AG09309 (cell line): Measurements from ENCODE around the gene TMC1.

Experiments used
- DNase-seq: peaks from one replicate; pipeline ENCODE4 v3.0.0-alpha.2; 2010; ENCODE audit warnings: low read depth
- H3K4me3 ChIP-seq: 2 replicates; pipeline ENCODE4 v1.5.1; 2011; ENCODE audit warnings: mild to moderate bottlenecking, low read depth, low read length, moderate library complexity; ENCODE audit not compliant: control insufficient read depth
- TF ChIP-seq, protein P1 (sequence below): IDR thresholded peaks from 2 replicates; pipeline ENCODE4 v1.5.1; 2011; ENCODE audit warnings: mild to moderate bottlenecking, low read depth, low read length, inconsistent platforms; ENCODE audit not compliant: insufficient read depth, control insufficient read depth; ENCODE audit errors: missing control alignments

Gene TMC1

DNA sequence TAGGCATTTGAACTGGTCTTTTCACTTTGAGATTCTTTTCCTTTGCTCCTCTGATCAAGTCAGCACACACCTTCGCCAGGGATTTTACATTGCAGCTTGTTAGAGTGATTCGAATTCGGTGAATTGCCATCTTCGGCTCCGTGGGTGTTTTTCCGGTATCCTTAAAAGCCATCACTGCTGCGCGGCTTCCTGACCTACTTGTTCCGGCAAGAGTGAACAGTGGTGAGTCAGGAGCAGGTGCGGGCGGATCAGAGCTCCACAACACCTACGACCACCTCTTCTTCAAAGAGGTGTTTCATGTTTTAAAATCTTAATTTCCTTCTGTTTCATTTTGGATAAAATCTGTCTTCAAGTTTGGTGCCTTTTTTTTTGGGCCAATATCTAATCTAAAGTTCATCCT is 134.6 kb downstream of the TMC1 start:
- DNase-seq: no peak
- TF ChIP-seq, protein P1, sequence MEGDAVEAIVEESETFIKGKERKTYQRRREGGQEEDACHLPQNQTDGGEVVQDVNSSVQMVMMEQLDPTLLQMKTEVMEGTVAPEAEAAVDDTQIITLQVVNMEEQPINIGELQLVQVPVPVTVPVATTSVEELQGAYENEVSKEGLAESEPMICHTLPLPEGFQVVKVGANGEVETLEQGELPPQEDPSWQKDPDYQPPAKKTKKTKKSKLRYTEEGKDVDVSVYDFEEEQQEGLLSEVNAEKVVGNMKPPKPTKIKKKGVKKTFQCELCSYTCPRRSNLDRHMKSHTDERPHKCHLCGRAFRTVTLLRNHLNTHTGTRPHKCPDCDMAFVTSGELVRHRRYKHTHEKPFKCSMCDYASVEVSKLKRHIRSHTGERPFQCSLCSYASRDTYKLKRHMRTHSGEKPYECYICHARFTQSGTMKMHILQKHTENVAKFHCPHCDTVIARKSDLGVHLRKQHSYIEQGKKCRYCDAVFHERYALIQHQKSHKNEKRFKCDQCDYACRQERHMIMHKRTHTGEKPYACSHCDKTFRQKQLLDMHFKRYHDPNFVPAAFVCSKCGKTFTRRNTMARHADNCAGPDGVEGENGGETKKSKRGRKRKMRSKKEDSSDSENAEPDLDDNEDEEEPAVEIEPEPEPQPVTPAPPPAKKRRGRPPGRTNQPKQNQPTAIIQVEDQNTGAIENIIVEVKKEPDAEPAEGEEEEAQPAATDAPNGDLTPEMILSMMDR: no peak
- H3K4me3 ChIP-seq: no peak overlapping the region

DNA sequence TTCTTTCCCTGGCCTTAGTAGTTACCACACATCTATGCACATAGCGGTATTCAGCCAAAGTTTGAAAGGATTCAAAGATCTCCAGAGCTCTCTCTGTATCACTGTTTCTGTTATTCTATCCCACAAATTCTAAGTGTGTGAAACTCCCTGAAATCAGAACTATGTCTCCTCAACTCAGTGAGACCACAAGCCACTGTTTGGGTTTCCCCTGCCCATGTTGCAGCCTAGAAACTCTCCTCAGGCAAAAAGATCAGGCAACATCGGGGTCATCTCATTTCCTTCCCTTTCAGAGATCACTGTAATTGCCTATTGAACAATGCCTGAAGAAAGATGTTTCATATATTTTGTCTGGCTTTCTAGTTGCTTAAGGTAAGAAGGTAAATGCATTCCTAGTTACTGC is 135.6 kb downstream of the TMC1 start:
- TF ChIP-seq, protein P1: no peak
- H3K4me3 ChIP-seq: no peak overlapping the region
- DNase-seq: no peak

DNA sequence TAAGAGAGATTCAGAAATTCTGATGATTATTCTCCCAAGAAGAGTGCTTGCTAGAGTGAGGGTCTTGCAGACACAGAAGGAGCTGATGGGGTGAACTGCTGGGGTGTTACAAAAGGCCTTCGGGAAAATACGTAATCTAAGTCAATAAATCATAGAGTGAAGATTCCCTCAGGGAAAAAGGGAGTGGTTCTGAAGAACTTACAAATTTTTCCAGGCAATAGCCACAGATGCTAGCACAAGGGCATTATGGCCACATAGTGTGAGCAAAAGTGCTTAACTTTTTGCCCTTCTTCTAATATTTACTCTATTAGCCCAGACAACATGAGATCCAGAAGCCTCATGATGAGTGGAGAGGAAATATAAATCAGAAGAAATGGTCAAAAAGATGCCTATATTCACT is 137.3 kb downstream of the TMC1 start:
- no peak for DNase-seq
- H3K4me3 ChIP-seq: no peak overlapping the region
- TF ChIP-seq, protein P1: no peak

DNA sequence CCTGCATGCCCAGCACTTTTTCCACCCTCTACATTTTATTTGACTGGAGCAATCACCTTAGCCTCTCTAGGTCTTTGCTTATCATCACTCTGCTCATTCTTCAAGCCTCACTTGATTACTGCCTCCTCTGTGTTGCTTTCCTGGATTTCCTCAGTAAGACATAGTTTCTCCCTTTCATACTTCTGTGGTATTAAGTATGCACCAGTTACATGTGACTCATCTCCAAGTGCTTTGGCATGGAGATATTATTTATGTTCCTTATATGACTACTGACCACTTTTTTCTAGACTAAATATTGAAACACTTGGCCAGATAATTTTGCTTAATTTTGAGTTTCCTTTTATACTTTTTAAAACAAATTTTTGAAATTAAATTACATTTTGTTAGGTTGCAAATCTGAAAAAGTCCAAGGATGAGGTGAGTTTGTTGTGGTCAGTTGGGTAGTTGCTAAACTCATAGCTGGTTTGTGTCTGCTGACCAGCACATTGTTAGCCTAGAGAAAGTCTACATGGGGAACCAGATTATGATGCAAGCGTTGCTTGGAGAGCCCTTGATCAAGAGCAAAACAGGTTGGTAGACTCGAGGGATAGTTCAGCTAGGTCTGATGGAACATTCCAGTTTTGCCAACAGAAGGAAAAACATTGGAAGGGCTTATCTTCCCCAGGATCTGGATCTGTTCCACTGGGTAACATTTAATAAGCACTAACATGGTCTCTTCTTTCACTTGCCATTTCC is 140.2 kb downstream of the TMC1 start:
- TF ChIP-seq, protein P1: no peak
- no peak overlapping the region for H3K4me3 ChIP-seq
- peak; percentile 31 for DNase-seq

DNA sequence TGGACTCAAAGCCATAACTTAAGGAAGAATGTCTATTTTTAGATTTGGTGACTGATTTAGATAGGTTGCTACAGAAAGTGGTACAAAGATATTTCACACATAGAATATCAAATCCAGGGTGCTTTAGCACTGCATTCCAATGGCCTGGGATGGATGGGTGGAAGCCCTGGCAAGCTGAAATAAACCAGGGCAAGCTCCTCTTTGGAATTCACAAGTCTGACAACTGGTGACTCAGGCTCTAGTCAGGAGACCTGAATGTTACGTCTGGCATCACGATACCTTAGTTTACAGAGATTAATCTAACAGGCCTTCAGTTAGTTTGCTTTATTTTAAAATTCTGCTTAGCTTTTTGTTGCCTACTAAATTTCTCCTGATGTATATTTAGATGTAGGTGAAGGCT is 144.0 kb downstream of the TMC1 start:
- H3K4me3 ChIP-seq: no peak overlapping the region
- TF ChIP-seq, protein P1: no peak
- peak; percentile 45 for DNase-seq

DNA sequence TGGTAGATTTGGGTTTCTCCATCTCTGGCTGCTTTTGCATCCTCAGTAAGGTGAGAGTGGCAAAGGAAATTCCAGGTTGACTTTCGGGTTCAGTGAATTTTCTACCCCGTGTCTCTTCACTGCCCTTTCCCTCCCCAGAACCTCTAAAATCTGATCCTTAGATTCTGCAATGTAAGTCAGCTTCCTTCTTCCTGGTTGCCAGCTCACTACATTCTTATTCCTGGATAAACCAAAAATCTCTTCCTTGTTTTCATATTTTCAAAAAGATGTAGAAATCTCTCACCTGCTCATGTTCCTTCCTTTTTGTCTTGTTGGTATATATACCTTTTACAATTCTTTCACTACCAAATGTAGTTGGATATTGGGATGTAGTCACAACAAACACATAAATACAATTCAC is 145.8 kb downstream of the TMC1 start:
- DNase-seq: no peak
- H3K4me3 ChIP-seq: no peak overlapping the region
- TF ChIP-seq, protein P1: no peak
